Upper lobe of left lung (tissue), 6 donors: ENCODE results near the gene PEX7. TPM values are rescaled to one million over a fixed set of nuclear protein-coding genes. Genes with fewer than 3 reads are reported as not detected.

Experiments
- ATAC-seq, 2 donors: fragments of 200-7000 bp; cut with Tn5 transposase; one replicate each; pipeline ENCODE4 v1.9.1; 2022; ENCODE audit warnings: mild to moderate bottlenecking in 2 of 2, moderate library complexity in 2 of 2; ENCODE audit not compliant: low FRiP score in 2 of 2
- DNase-seq, 2 donors: peaks; one replicate each; pipeline ENCODE4 v3.0.0-alpha.2; 2019 to 2020
- H3K27ac ChIP-seq, 4 donors: fragments of 200-600 bp; sonication (generic); one replicate each; pipeline ENCODE4 v1.5.1; 2016 to 2019
- H3K27me3 ChIP-seq, 4 donors: fragments of 200-600 bp; sonication (generic); one replicate each; pipeline ENCODE4 v1.5.1; 2017 to 2019
- H3K36me3 ChIP-seq, 4 donors: fragments of 200-600 bp; sonication (generic); one replicate each; pipeline ENCODE4 v1.5.1; 2016 to 2019
- H3K4me1 ChIP-seq, 4 donors: fragments of 200-600 bp; sonication (generic); one replicate each; pipeline ENCODE4 v1.5.1; 2018 to 2019
- H3K4me3 ChIP-seq, 4 donors: fragments of 200-600 bp; sonication (generic); one replicate each; pipeline ENCODE4 v1.5.1; 2017 to 2019; ENCODE audit warnings: mild to moderate bottlenecking in 2 of 4, moderate library complexity in 1 of 4
- H3K9me3 ChIP-seq, 4 donors: fragments of 200-600 bp; sonication (generic); one replicate each; pipeline ENCODE4 v1.5.1; 2018 to 2019
- CTCF ChIP-seq, 6 experiments: fragments of 450-650 bp in 4 of 6; fragments of 200-600 bp in 2 of 6; sonication (generic) in 2 of 6; IDR thresholded peaks; one replicate each; pipeline ENCODE4 v1.5.1; 2016 to 2019; ENCODE audit warnings: antibody characterized with exemption in 6 of 6
- EP300 ChIP-seq, 4 donors: sonication (generic); formaldehyde crosslinking; IDR thresholded peaks; one replicate each; pipeline ENCODE4 v1.5.1; 2017; ENCODE audit warnings: antibody characterized with exemption in 4 of 4, control low read depth in 2 of 4
- POLR2A ChIP-seq, 4 donors: fragments of 450-650 bp; IDR thresholded peaks; one replicate each; pipeline ENCODE4 v1.5.1; 2016 to 2017; ENCODE audit warnings: antibody characterized with exemption in 4 of 4, mild to moderate bottlenecking in 2 of 4
- POLR2AphosphoS5 ChIP-seq, 2 donors: sonication (generic); formaldehyde crosslinking; IDR thresholded peaks; one replicate each; pipeline ENCODE4 v1.5.1; 2017; ENCODE audit warnings: antibody characterized with exemption in 2 of 2
- WGBS, 2 donors: methylation state at CpG; one replicate each; pipeline ENCODE4 v1.1.5; 2017 to 2018; 5-methylcytosine and 5-hydroxymethylcytosine counted together
- total RNA-seq, 6 donors: library from RNA; depleted of rRNA in 4 of 6; stranded (reverse); fragments of >200 nt in 4 of 6; gene quantifications; one replicate each; pipeline versions ENCODE4 v1.1.0 to v1.2.1, GENCODE V29; 2016 to 2021
- donor health status: DM: no; HTN: no; CAD: no; lungs with moderate emphysema.
- donor health status: DM: no; HTN: yes; CAD: no; lungs with severe emphysema.

Gene PEX7
- total RNA-seq, 6 donors from 2014 or later, result 6.7 to 11.7 (median 9.7) TPM

DNA sequence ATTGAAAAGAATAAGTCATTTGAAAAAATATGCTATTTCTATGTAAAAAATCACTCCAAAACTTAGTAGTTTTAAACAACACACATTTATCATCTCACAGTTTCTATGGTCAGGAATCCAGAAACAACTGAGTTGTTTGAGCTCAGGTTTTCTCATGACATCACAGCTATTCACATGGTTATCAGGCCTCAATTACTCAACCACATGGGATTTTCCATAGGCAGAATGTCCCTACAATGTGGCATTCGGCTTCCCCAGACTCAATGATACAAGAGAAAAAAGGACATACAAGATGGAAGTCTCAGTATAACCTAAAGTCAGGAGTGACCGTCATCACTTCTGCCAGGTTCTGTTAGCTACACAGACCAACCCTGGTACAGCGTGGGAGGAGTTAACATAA is 96.3 kb downstream of the PEX7 start:
- ATAC-seq, result no peak
- H3K4me1 ChIP-seq, result peaks cover 31 to 37% (median 36%) of the 10 kb centered on the region in 4 donors
- TF ChIP-seq POLR2AphosphoS5 (IDR thresholded peaks at IDR 0.05) (no peak), EP300 (IDR thresholded peaks at IDR 0.05) (no peak), POLR2A (IDR thresholded peaks at IDR 0.05) (no peak), CTCF (IDR thresholded peaks at IDR 0.05) (no peak)
- H3K4me3 ChIP-seq, result no peak overlapping the region
- no peaks in the 10 kb centered on the region for H3K9me3 ChIP-seq
- no peak for DNase-seq
- 85 to 91% methylated on average over 3 of the region's 3 CpGs for WGBS, 2 donors
- H3K36me3 ChIP-seq, result peaks cover 0 to 12% (median 0%) of the 10 kb centered on the region in 4 donors
- H3K27ac ChIP-seq, result no peak overlapping the region
- peaks cover 0 to 40% (median 28%) of the 10 kb centered on the region in 4 donors for H3K27me3 ChIP-seq

DNA sequence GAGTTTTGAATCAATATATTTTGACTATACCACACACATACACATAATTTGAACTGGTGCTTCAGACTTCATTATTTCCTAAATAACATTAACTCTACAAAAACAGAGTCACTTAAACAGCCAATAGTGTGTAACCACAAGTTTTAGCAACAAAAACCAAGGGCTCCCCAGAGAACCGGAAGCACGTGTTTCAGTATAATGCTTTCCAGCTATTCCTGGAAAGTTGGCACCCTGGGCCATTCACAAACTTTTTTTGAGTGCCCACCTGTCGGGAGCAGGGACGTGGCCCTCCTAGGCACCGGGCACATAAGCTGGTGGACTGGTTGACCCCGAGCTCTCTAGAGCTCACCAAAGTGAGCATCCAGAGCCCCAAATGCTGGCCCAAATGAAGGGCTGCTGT is 97.8 kb downstream of the PEX7 start:
- DNase-seq (no peak), ATAC-seq (no peak)
- no peak overlapping the region for H3K27ac ChIP-seq
- H3K9me3 ChIP-seq, result no peaks in the 10 kb centered on the region
- H3K36me3 ChIP-seq, result no peaks in the 10 kb centered on the region
- TF ChIP-seq EP300 (IDR thresholded peaks at IDR 0.05) (no peak), CTCF (IDR thresholded peaks at IDR 0.05) (no peak), POLR2AphosphoS5 (IDR thresholded peaks at IDR 0.05) (no peak), POLR2A (IDR thresholded peaks at IDR 0.05) (no peak)
- peaks cover 0 to 44% (median 31%) of the 10 kb centered on the region in 4 donors for H3K27me3 ChIP-seq
- 20 to 29% methylated on average over 6 of the region's 6 CpGs for WGBS, 2 donors
- peak overlapping the region in 1 of 4 donors; percentile 51 for H3K4me3 ChIP-seq
- peaks cover 31 to 40% (median 37%) of the 10 kb centered on the region in 4 donors for H3K4me1 ChIP-seq

DNA sequence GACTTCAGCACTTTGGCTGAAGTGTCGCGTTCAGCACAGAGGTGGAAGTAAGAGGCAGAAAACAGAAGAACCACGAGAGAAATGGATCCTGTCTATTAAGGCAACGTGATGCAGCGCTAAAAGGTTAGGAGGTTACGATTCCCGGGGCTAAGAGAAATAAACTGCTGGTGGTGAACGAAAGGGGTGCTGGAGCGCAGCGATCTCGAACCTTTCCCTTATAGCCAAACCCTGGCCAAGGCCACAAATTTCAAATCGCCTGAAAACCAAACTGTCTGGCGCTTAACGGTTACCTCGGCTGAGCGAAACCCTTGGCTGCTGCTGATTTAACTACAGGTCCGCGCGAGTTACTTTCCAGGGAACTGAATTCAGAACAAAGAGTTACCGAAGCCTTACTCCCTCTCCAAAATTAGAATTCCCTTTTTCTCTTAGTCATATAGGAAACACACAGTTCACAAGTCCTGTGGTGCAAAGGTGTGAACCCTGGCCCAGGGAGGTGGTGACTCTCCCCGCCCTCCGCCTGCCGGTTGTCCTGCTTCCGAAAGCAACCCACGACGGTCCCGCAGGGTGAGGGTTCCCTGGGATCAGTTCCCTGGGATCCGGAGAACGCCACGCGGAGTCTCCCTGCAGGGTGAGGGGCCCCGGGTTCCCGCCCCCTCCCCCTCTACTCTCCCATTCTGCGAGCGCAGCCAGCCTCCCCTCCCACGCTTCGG is 98.4 kb downstream of the PEX7 start:
- TF ChIP-seq POLR2A (IDR thresholded peaks at IDR 0.05) (no peak), CTCF (IDR thresholded peaks at IDR 0.05) (no peak), POLR2AphosphoS5 (IDR thresholded peaks at IDR 0.05) (no peak), EP300 (IDR thresholded peaks at IDR 0.05) (no peak)
- 4% methylated on average over 35 to 36 of the region's 37 CpGs for WGBS, 2 donors
- ATAC-seq (peak in 1 of 2 donors; percentile 24), DNase-seq (no peak)
- peaks cover 31 to 40% (median 37%) of the 10 kb centered on the region in 4 donors for H3K4me1 ChIP-seq
- H3K27ac ChIP-seq, result no peak overlapping the region
- no peaks in the 10 kb centered on the region for H3K36me3 ChIP-seq
- no peaks in the 10 kb centered on the region for H3K9me3 ChIP-seq
- peak overlapping the region; percentile 7 to 51 (median 46) for H3K4me3 ChIP-seq
- H3K27me3 ChIP-seq, result peaks cover 0 to 44% (median 31%) of the 10 kb centered on the region in 4 donors

DNA sequence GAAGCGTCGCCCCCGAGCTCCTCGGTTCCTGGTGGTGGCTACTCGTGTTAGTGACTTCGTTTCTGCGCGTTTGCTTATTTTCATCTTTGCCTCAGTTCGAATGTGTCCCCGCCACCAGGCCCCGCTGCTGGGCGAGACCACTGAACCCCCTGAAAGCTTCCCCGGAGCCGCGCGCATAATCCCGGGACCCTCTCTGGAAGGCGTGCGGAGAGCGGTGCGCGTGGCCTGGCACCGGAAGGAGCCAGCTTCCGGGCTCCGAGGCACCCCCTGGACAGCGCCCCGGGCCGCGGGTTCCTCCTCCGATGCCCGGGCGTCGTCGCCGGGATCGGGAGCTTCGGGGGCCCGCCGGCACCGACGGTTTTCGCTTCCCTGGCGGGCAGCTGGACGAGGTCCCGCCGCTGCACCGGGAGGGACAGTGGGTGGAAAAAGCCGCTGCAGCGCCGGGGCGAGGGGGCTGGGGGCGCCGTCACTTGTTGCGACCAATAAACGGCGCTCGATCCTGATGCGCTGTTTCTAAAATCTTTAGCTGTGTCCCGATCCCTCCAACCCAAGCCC is 99.1 kb downstream of the PEX7 start:
- DNase-seq, result peak in 1 of 2 donors; percentile 87
- peak in 1 of 2 donors; percentile 55 for ATAC-seq
- H3K9me3 ChIP-seq, result no peaks in the 10 kb centered on the region
- H3K4me1 ChIP-seq, result peaks cover 31 to 40% (median 37%) of the 10 kb centered on the region in 4 donors
- TF ChIP-seq POLR2A (IDR thresholded peaks at IDR 0.05) (no peak), EP300 (IDR thresholded peaks at IDR 0.05) (no peak), CTCF (IDR thresholded peaks at IDR 0.05) (no peak), POLR2AphosphoS5 (IDR thresholded peaks at IDR 0.05) (no peak)
- H3K27me3 ChIP-seq, result peaks cover 0 to 44% (median 31%) of the 10 kb centered on the region in 4 donors
- H3K36me3 ChIP-seq, result no peaks in the 10 kb centered on the region
- peak overlapping the region; percentile 7 to 51 (median 46) for H3K4me3 ChIP-seq
- H3K27ac ChIP-seq, result no peak overlapping the region
- WGBS, 2 donors, result 2% methylated on average over 7 to 51 of the region's 59 CpGs
